Astrocyte (in vitro differentiated cells and primary cell): Measurements from ENCODE around the gene INSYN2B. TPM values are rescaled to one million over a fixed set of nuclear protein-coding genes. Genes with fewer than 3 reads are reported as not detected.

Experiments used
- DNase-seq: peaks from one replicate; pipeline ENCODE4 v3.0.0-alpha.2; 2010; ENCODE audit warnings: low read depth
- FAIRE-seq: peaks from 2 replicates; lab custom pipeline; 2011; peaks lifted over from hg19 to GRCh38; lab: Jason Lieb, UNC
- H2AFZ ChIP-seq: 2 replicates; pipeline ENCODE4 v1.6.0; 2012; ENCODE audit warnings: low read depth, low read length, inconsistent platforms
- H3K27ac ChIP-seq: 2 replicates; pipeline ENCODE4 v1.5.1; 2011; ENCODE audit warnings: low read depth, low read length, inconsistent platforms
- H3K27me3 ChIP-seq: 2 replicates; pipeline ENCODE4 v1.6.0; 2011; ENCODE audit warnings: low read length, inconsistent platforms; ENCODE audit not compliant: insufficient read depth
- H3K36me3 ChIP-seq: 2 replicates; pipeline ENCODE4 v1.5.1; 2011; ENCODE audit warnings: low read length, inconsistent platforms; ENCODE audit not compliant: insufficient read depth
- H3K4me1 ChIP-seq: 2 replicates; pipeline ENCODE4 v1.5.1; 2011; ENCODE audit warnings: low read length, inconsistent platforms; ENCODE audit not compliant: insufficient read depth
- H3K4me2 ChIP-seq: 2 replicates; pipeline ENCODE4 v1.6.0; 2012; ENCODE audit warnings: low read length, inconsistent platforms
- H3K4me3 ChIP-seq: 2 replicates; pipeline ENCODE4 v1.5.1; 2011; ENCODE audit warnings: low read depth, mild to moderate bottlenecking, low read length, inconsistent platforms; ENCODE audit not compliant: insufficient read depth
- H3K79me2 ChIP-seq: 2 replicates; pipeline ENCODE4 v1.6.0; 2012; ENCODE audit warnings: mild to moderate bottlenecking, low read length, inconsistent platforms; ENCODE audit not compliant: insufficient read depth
- H3K9ac ChIP-seq: 2 replicates; pipeline ENCODE4 v1.6.0; 2012; ENCODE audit warnings: mild to moderate bottlenecking, low read length, inconsistent platforms
- H3K9me3 ChIP-seq: 2 replicates; pipeline ENCODE4 v1.5.1; 2012; ENCODE audit warnings: low read depth, mild to moderate bottlenecking, low read length, inconsistent platforms; ENCODE audit not compliant: insufficient read depth
- H4K20me1 ChIP-seq: 2 replicates; pipeline ENCODE4 v1.6.0; 2012; ENCODE audit warnings: low read length, inconsistent platforms; ENCODE audit not compliant: insufficient read depth
- H3K27ac Mint-ChIP-seq: one replicate; pipeline ENCODE4 v1.8.0; 2021; ENCODE audit warnings: mild to moderate bottlenecking, mixed read lengths; ENCODE audit not compliant: unreplicated experiment
- H3K27me3 Mint-ChIP-seq: one replicate; pipeline ENCODE4 v1.8.0; 2021; ENCODE audit warnings: low read depth, mixed read lengths; ENCODE audit not compliant: unreplicated experiment
- H3K36me3 Mint-ChIP-seq: one replicate; pipeline ENCODE4 v1.8.0; 2021; ENCODE audit warnings: low read depth, mixed read lengths; ENCODE audit not compliant: unreplicated experiment
- H3K4me1 Mint-ChIP-seq: one replicate; pipeline ENCODE4 v1.8.0; 2021; ENCODE audit warnings: low read depth, mixed read lengths; ENCODE audit not compliant: unreplicated experiment
- H3K4me3 Mint-ChIP-seq: one replicate; pipeline ENCODE4 v1.8.0; 2021; ENCODE audit warnings: mild to moderate bottlenecking, moderate library complexity, mixed read lengths; ENCODE audit not compliant: unreplicated experiment
- H3K9me3 Mint-ChIP-seq: one replicate; pipeline ENCODE4 v1.8.0; 2021; ENCODE audit warnings: mild to moderate bottlenecking, mixed read lengths; ENCODE audit not compliant: unreplicated experiment
- EZH2 ChIP-seq: IDR thresholded peaks from 2 replicates; pipeline ENCODE4 v1.6.1; 2012; ENCODE audit warnings: mild to moderate bottlenecking, low read length, inconsistent platforms; ENCODE audit not compliant: insufficient read depth
- total RNA-seq: library from RNA; stranded (reverse); gene quantifications from 2 replicates; pipeline ENCODE4 v1.2.1, GENCODE V29; 2021
- TF ChIP-seq, protein P1 (sequence below): IDR thresholded peaks from 2 replicates; pipeline ENCODE4 v1.5.1; 2011; ENCODE audit warnings: low read depth, mild to moderate bottlenecking, inconsistent platforms, low read length, moderate library complexity; ENCODE audit not compliant: insufficient read depth

Gene INSYN2B
- total RNA-seq, 1 donor from 2014 or later: 0.36 TPM

DNA sequence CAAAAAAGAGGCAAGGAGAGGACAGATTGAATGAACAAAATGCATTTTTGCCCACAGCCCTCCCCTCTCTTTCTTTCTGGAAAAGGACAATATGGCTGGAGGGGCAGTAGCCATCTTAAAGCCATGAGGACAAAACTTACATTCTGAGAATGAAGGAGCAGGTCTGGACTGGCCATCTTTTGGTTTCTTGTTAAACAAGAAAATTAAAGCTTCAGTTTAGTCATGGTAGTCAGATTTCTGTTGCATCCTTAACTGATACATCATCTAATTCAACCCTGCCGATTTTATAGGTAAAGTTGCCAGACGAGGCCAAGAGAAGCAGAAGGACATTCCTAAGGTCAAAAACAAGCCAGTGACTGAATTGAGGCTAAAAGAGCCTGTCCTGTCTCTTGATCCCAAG is 31.5 kb upstream of the INSYN2B start:
- Mint-ChIP-seq H3K9me3 (peaks cover 7% of the 10 kb centered on the region), H3K27ac (no peak overlapping the region), H3K4me3 (no peak overlapping the region), H3K27me3 (peaks cover 27% of the 10 kb centered on the region), H3K4me1 (no peaks in the 10 kb centered on the region), H3K36me3 (no peaks in the 10 kb centered on the region)
- Histone ChIP-seq H3K9ac (no peak overlapping the region), H3K27ac (no peak overlapping the region), H3K4me2 (no peak overlapping the region), H2AFZ (no peak overlapping the region), H3K4me1 (no peaks in the 10 kb centered on the region), H3K9me3 (no peaks in the 10 kb centered on the region), H3K36me3 (no peaks in the 10 kb centered on the region), H3K4me3 (no peak overlapping the region), H3K27me3 (peaks cover 18% of the 10 kb centered on the region), H3K79me2 (no peaks in the 10 kb centered on the region), H4K20me1 (no peaks in the 10 kb centered on the region)
- TF ChIP-seq EZH2: no peak
- TF ChIP-seq, protein P1, sequence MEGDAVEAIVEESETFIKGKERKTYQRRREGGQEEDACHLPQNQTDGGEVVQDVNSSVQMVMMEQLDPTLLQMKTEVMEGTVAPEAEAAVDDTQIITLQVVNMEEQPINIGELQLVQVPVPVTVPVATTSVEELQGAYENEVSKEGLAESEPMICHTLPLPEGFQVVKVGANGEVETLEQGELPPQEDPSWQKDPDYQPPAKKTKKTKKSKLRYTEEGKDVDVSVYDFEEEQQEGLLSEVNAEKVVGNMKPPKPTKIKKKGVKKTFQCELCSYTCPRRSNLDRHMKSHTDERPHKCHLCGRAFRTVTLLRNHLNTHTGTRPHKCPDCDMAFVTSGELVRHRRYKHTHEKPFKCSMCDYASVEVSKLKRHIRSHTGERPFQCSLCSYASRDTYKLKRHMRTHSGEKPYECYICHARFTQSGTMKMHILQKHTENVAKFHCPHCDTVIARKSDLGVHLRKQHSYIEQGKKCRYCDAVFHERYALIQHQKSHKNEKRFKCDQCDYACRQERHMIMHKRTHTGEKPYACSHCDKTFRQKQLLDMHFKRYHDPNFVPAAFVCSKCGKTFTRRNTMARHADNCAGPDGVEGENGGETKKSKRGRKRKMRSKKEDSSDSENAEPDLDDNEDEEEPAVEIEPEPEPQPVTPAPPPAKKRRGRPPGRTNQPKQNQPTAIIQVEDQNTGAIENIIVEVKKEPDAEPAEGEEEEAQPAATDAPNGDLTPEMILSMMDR: no peak
- FAIRE-seq: no peak
- no peak for DNase-seq

DNA sequence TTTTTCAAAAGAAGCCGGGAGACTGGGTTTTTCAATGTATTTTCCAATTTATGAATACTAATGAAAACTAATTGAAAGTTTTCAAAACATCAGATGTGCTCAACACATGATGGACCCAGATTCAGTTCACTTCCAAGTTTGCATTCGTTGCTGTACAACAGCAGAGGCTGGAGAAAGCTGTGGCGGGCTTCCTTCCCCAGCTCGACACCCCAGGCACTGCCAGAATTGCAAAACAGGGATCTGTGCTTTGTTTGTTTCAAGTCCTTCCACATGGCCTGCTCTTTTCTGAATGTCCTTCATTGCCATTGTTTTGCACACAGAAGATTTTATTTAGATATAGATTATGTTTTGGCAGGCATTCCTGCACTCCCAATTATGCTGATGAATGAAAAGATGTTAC is 30.3 kb upstream of the INSYN2B start:
- DNase-seq (no peak), FAIRE-seq (no peak)
- Mint-ChIP-seq H3K27me3 (peaks cover 26% of the 10 kb centered on the region), H3K27ac (no peak overlapping the region), H3K36me3 (no peaks in the 10 kb centered on the region), H3K4me3 (no peak overlapping the region), H3K9me3 (peaks cover 7% of the 10 kb centered on the region), H3K4me1 (no peaks in the 10 kb centered on the region)
- H3K4me1 ChIP-seq: no peaks in the 10 kb centered on the region
- H4K20me1 ChIP-seq: no peaks in the 10 kb centered on the region
- H3K4me2 ChIP-seq: no peak overlapping the region
- H3K27me3 ChIP-seq: peaks cover 12% of the 10 kb centered on the region
- TF ChIP-seq, protein P1: no peak
- TF ChIP-seq EZH2: no peak
- H3K27ac ChIP-seq: no peak overlapping the region
- H3K79me2 ChIP-seq: no peaks in the 10 kb centered on the region
- no peaks in the 10 kb centered on the region for H3K36me3 ChIP-seq
- no peak overlapping the region for H3K4me3 ChIP-seq
- no peaks in the 10 kb centered on the region for H3K9me3 ChIP-seq
- H3K9ac ChIP-seq: no peak overlapping the region
- H2AFZ ChIP-seq: no peak overlapping the region

DNA sequence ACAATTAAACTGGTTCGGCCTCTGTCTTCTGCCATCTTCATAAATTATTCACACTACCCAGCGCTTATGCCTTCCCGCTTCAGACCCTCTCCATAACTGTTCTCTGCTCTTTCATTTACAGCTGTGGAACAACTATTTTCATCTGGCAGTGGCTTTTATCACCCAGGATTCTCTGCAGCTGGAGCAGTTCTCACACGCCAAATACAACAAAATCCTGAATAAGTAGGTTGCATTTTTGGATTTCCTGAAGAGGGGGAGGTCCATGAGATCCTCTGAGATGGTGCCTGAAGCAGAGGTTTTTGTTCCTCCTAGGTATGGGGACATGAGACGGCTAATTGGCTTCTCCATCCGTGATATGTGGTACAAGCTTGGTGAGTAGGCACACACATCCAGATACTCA is 28.1 kb upstream of the INSYN2B start:
- Mint-ChIP-seq H3K9me3 (peaks cover 7% of the 10 kb centered on the region), H3K4me3 (no peak overlapping the region), H3K36me3 (no peaks in the 10 kb centered on the region), H3K4me1 (no peaks in the 10 kb centered on the region), H3K27ac (no peak overlapping the region), H3K27me3 (peaks cover 21% of the 10 kb centered on the region)
- Histone ChIP-seq H3K27ac (no peak overlapping the region), H3K4me1 (no peaks in the 10 kb centered on the region), H3K9me3 (no peaks in the 10 kb centered on the region), H3K36me3 (no peaks in the 10 kb centered on the region), H3K27me3 (peaks cover 3% of the 10 kb centered on the region), H3K79me2 (no peaks in the 10 kb centered on the region), H3K9ac (no peak overlapping the region), H3K4me2 (no peak overlapping the region), H3K4me3 (no peak overlapping the region), H2AFZ (no peak overlapping the region), H4K20me1 (no peaks in the 10 kb centered on the region)
- DNase-seq: no peak
- no peak for FAIRE-seq
- TF ChIP-seq, protein P1: no peak
- TF ChIP-seq EZH2: no peak
